SK-N-SH treated with all-trans-retinoic acid at 6 μM for 48 hours (cell line): ENCODE results near the gene WIPI1.

Experiments
- ATAC-seq: fragments of 200-7000 bp; cut with Tn5 transposase; 3 replicates; pipeline ENCODE4 v1.9.1; 2020; ENCODE audit warnings: mild to moderate bottlenecking, moderate library complexity
- ARNTL ChIP-seq: fragments of 450-650 bp; formaldehyde crosslinking; IDR thresholded peaks from 2 replicates; pipeline ENCODE4 v1.5.0; 2020; ENCODE audit warnings: low read depth, mild to moderate bottlenecking, moderate library complexity, borderline replicate concordance
- BACH2 ChIP-seq: fragments of 250-450 bp; sonication (Bioruptor Pico); IDR thresholded peaks from 2 replicates; pipeline ENCODE4 v1.9.0; 2021; ENCODE audit warnings: mild to moderate bottlenecking, borderline replicate concordance
- CREB5 ChIP-seq: fragments of 250-450 bp; sonication (Bioruptor Pico); IDR thresholded peaks from 2 replicates; pipeline ENCODE4 v1.5.1; 2020; ENCODE audit warnings: low read depth, mild to moderate bottlenecking, moderate library complexity
- CSDC2 ChIP-seq: fragments of 250-450 bp; sonication (Bioruptor Pico); IDR thresholded peaks from 2 replicates; pipeline ENCODE4 v1.5.0; 2020; ENCODE audit warnings: mild to moderate bottlenecking, moderate library complexity
- ESRRG ChIP-seq: fragments of 250-450 bp; sonication (Bioruptor Pico); IDR thresholded peaks from 2 replicates; pipeline ENCODE4 v1.6.1; 2021; ENCODE audit warnings: mild to moderate bottlenecking
- GLIS3 ChIP-seq: fragments of 250-450 bp; sonication (Bioruptor Pico); IDR thresholded peaks from 2 replicates; pipeline ENCODE4 v1.5.0; 2020; ENCODE audit warnings: mild to moderate bottlenecking, moderate library complexity
- ISL1 ChIP-seq: fragments of 250-450 bp; sonication (Bioruptor Pico); IDR thresholded peaks from 2 replicates; pipeline ENCODE4 v2.1.2; 2022; ENCODE audit warnings: mild to moderate bottlenecking, moderate library complexity
- OSR1 ChIP-seq: fragments of 250-450 bp; sonication (Bioruptor Pico); IDR thresholded peaks from 2 replicates; pipeline ENCODE4 v1.8.0; 2022; ENCODE audit warnings: moderate library complexity, mild to moderate bottlenecking, inconsistent platforms
- PPARA ChIP-seq: fragments of 250-450 bp; sonication (Bioruptor Pico); IDR thresholded peaks from 2 replicates; pipeline ENCODE4 v1.5.0; 2020; ENCODE audit warnings: mild to moderate bottlenecking, borderline replicate concordance
- SNAI2 ChIP-seq: fragments of 250-450 bp; sonication (Bioruptor Pico); IDR thresholded peaks from 2 replicates; pipeline ENCODE4 v1.5.0; 2020; ENCODE audit warnings: mild to moderate bottlenecking, moderate library complexity
- TCF4 ChIP-seq: fragments of 250-450 bp; sonication (Bioruptor Pico); IDR thresholded peaks from 2 replicates; pipeline ENCODE4 v1.8.0; 2021; ENCODE audit warnings: mild to moderate bottlenecking, moderate library complexity, borderline replicate concordance
- TOX ChIP-seq: fragments of 250-450 bp; sonication (Bioruptor Pico); IDR thresholded peaks from 2 replicates; pipeline ENCODE4 v1.8.0; 2021; ENCODE audit warnings: mild to moderate bottlenecking, moderate library complexity, borderline replicate concordance
- TSHZ2 ChIP-seq: fragments of 250-450 bp; sonication (Bioruptor Pico); IDR thresholded peaks from 2 replicates; pipeline ENCODE4 v1.5.0; 2020; ENCODE audit warnings: mild to moderate bottlenecking, moderate library complexity
- ZFP3 ChIP-seq: fragments of 250-450 bp; sonication (Bioruptor Pico); IDR thresholded peaks from 2 replicates; pipeline ENCODE4 v1.5.0; 2020; ENCODE audit warnings: mild to moderate bottlenecking, moderate library complexity
- ZFP30 ChIP-seq: fragments of 450-650 bp; formaldehyde crosslinking; IDR thresholded peaks from 2 replicates; pipeline ENCODE4 v1.5.0; 2022; ENCODE audit warnings: mild to moderate bottlenecking, moderate library complexity
- ZNF565 ChIP-seq: fragments of 450-650 bp; formaldehyde crosslinking; conservative IDR thresholded peaks from 2 replicates; pipeline ENCODE4 v1.5.0; 2020; ENCODE audit warnings: low read depth, mild to moderate bottlenecking, moderate library complexity
- ZNF70 ChIP-seq: fragments of 450-650 bp; formaldehyde crosslinking; IDR thresholded peaks from 2 replicates; pipeline ENCODE4 v1.5.0; 2020; ENCODE audit warnings: mild to moderate bottlenecking, moderate library complexity
- ZNF8 ChIP-seq: fragments of 450-650 bp; formaldehyde crosslinking; IDR thresholded peaks from 2 replicates; pipeline ENCODE4 v1.5.0; 2020; ENCODE audit warnings: mild to moderate bottlenecking, moderate library complexity
- TF ChIP-seq, protein P1 (sequence below): fragments of 250-450 bp; sonication (Bioruptor Pico); IDR thresholded peaks from 2 replicates; pipeline ENCODE4 v1.5.1; 2021; ENCODE audit warnings: mild to moderate bottlenecking, moderate library complexity
- TF ChIP-seq, protein P2 (sequence below): fragments of 250-450 bp; sonication (Bioruptor Pico); IDR thresholded peaks from 2 replicates; pipeline ENCODE4 v1.8.0; 2020; ENCODE audit warnings: mild to moderate bottlenecking, moderate library complexity, borderline replicate concordance
- TF ChIP-seq, protein P3 (sequence below): fragments of 250-450 bp; sonication (Bioruptor Pico); IDR thresholded peaks from 2 replicates; pipeline ENCODE4 v1.8.0; 2021; ENCODE audit warnings: low read depth, mild to moderate bottlenecking, moderate library complexity, borderline replicate concordance

WIPI1 gene

GRCh38 chr17:68491381-68492231 is 34.3 kb upstream of the WIPI1 start:
- no peak for ATAC-seq
- TF ChIP-seq TSHZ2 (CRISPR knock-in tag) (no peak), ZNF70 (CRISPR knock-in tag) (no peak), ZFP3 (CRISPR knock-in tag) (no peak), GLIS3 (CRISPR knock-in tag) (no peak), CSDC2 (CRISPR knock-in tag) (no peak), TOX (no peak), ZNF8 (CRISPR knock-in tag) (no peak), ZFP30 (CRISPR knock-in tag) (no peak), ZNF565 (no peak), TCF4 (CRISPR knock-in tag) (no peak), CREB5 (CRISPR knock-in tag) (no peak), ISL1 (CRISPR knock-in tag) (no peak), ARNTL (CRISPR knock-in tag) (no peak), PPARA (CRISPR knock-in tag) (no peak), OSR1 (CRISPR knock-in tag) (no peak), SNAI2 (CRISPR knock-in tag) (no peak), ESRRG (CRISPR knock-in tag) (no peak)
- TF ChIP-seq, protein P1, sequence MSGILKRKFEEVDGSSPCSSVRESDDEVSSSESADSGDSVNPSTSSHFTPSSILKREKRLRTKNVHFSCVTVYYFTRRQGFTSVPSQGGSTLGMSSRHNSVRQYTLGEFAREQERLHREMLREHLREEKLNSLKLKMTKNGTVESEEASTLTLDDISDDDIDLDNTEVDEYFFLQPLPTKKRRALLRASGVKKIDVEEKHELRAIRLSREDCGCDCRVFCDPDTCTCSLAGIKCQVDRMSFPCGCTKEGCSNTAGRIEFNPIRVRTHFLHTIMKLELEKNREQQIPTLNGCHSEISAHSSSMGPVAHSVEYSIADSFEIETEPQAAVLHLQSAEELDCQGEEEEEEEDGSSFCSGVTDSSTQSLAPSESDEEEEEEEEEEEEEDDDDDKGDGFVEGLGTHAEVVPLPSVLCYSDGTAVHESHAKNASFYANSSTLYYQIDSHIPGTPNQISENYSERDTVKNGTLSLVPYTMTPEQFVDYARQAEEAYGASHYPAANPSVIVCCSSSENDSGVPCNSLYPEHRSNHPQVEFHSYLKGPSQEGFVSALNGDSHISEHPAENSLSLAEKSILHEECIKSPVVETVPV (CRISPR knock-in tag): no peak
- TF ChIP-seq, protein P2, sequence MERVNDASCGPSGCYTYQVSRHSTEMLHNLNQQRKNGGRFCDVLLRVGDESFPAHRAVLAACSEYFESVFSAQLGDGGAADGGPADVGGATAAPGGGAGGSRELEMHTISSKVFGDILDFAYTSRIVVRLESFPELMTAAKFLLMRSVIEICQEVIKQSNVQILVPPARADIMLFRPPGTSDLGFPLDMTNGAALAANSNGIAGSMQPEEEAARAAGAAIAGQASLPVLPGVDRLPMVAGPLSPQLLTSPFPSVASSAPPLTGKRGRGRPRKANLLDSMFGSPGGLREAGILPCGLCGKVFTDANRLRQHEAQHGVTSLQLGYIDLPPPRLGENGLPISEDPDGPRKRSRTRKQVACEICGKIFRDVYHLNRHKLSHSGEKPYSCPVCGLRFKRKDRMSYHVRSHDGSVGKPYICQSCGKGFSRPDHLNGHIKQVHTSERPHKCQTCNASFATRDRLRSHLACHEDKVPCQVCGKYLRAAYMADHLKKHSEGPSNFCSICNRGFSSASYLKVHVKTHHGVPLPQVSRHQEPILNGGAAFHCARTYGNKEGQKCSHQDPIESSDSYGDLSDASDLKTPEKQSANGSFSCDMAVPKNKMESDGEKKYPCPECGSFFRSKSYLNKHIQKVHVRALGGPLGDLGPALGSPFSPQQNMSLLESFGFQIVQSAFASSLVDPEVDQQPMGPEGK (CRISPR knock-in tag): no peak

GRCh38 chr17:68489919-68490318 is 32.6 kb upstream of the WIPI1 start:
- ATAC-seq: no peak
- no peak for TF ChIP-seq ZNF565

DNA sequence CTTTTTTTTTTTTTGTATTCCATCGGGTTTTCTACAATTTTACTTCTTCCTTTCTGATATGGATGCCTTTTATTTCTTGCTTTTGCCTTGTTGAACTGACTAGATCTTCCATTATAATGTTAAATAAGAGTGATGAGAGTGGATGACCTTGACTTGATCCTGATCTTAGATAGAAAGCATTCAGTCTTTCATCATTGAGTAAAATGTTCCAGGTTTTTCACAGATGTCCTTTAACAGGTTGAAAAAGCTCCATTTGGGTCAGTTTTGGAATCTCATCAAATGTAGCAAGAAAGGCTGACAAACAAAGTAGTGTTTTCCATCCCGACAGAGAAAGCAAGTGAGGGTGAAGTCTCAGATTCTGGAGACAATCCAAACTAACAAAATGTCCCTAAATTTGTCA is 27.2 kb upstream of the WIPI1 start:
- TF ChIP-seq, protein P2 (CRISPR knock-in tag): no peak
- TF ChIP-seq PPARA (CRISPR knock-in tag) (no peak), OSR1 (CRISPR knock-in tag) (no peak), ESRRG (CRISPR knock-in tag) (no peak), ZFP3 (CRISPR knock-in tag) (no peak), CREB5 (CRISPR knock-in tag) (no peak), ZFP30 (CRISPR knock-in tag) (no peak), BACH2 (CRISPR knock-in tag) (no peak), ZNF565 (no peak)
- TF ChIP-seq, protein P1 (CRISPR knock-in tag): no peak
- TF ChIP-seq, protein P3, sequence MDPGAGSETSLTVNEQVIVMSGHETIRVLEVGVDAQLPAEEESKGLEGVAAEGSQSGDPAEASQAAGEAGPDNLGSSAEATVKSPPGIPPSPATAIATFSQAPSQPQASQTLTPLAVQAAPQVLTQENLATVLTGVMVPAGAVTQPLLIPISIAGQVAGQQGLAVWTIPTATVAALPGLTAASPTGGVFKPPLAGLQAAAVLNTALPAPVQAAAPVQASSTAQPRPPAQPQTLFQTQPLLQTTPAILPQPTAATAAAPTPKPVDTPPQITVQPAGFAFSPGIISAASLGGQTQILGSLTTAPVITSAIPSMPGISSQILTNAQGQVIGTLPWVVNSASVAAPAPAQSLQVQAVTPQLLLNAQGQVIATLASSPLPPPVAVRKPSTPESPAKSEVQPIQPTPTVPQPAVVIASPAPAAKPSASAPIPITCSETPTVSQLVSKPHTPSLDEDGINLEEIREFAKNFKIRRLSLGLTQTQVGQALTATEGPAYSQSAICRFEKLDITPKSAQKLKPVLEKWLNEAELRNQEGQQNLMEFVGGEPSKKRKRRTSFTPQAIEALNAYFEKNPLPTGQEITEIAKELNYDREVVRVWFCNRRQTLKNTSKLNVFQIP: no peak
- ATAC-seq: no peak
